MCF 10A (cell line): ENCODE data around the gene MRPL53. TPM values are rescaled to one million over a fixed set of nuclear protein-coding genes. Genes with fewer than 3 reads are reported as not detected.

Experiments
- BruUV-seq: library from RNA; stranded (reverse); fragments of 400-500 nt; replicated peaks from 2 replicates; lab custom pipeline; 2021; lab: Mats Ljungman, UMichigan
- CTCF ChIA-PET: fragments of 300-600 bp; sonication (Branson Sonifier 250); formaldehyde crosslinking; extraction: SDS; loops from one replicate; lab custom pipeline; 2021; ENCODE audit warnings: antibody characterized with exemption, inconsistent platforms; lab: Yijun Ruan, JAX
- POLR2A ChIA-PET: fragments of 300-600, 350-650 bp; sonication (Branson Sonifier 250); formaldehyde crosslinking; extraction: SDS; loops from one replicate; lab custom pipeline; 2020; ENCODE audit warnings: antibody characterized with exemption, inconsistent platforms; lab: Yijun Ruan, JAX
- DNase-seq: peaks from one replicate; pipeline ENCODE4 v3.0.0-alpha.2; 2018; ENCODE audit not compliant: unreplicated experiment
- H3K27ac Mint-ChIP-seq: one replicate; pipeline ENCODE4 v1.8.0; 2022; ENCODE audit warnings: mild to moderate bottlenecking, low read depth, mixed read lengths; ENCODE audit not compliant: unreplicated experiment
- H3K27me3 Mint-ChIP-seq: one replicate; pipeline ENCODE4 v1.8.0; 2022; ENCODE audit warnings: mixed read lengths; ENCODE audit not compliant: insufficient read depth, unreplicated experiment
- H3K36me3 Mint-ChIP-seq: one replicate; pipeline ENCODE4 v1.8.0; 2022; ENCODE audit warnings: mild to moderate bottlenecking, moderate library complexity, mixed read lengths; ENCODE audit not compliant: insufficient read depth, unreplicated experiment
- H3K4me1 Mint-ChIP-seq: one replicate; pipeline ENCODE4 v1.8.0; 2022; ENCODE audit warnings: mixed read lengths; ENCODE audit not compliant: insufficient read depth, unreplicated experiment
- H3K4me3 Mint-ChIP-seq: one replicate; pipeline ENCODE4 v1.8.0; 2022; ENCODE audit warnings: mild to moderate bottlenecking, moderate library complexity, mixed read lengths; ENCODE audit not compliant: unreplicated experiment
- H3K9me3 Mint-ChIP-seq: one replicate; pipeline ENCODE4 v1.8.0; 2022; ENCODE audit warnings: mixed read lengths; ENCODE audit not compliant: unreplicated experiment
- intact Hi-C: fragments of 100-400 bp; cut with micrococcal nuclease; formaldehyde crosslinking; loops from 2 replicates; pipeline ENCODE4 v1.14.1; 2022
- total RNA-seq: library from RNA; stranded (reverse); gene quantifications from 2 replicates; pipeline ENCODE4 v1.2.3, GENCODE V29; 2022
- TF ChIP-seq, protein P1 (sequence below): fragments of 200-600 bp; IDR thresholded peaks from one replicate; pipeline ENCODE4 v1.8.0; 2022; ENCODE audit warnings: antibody characterized with exemption, mild to moderate bottlenecking; ENCODE audit not compliant: unreplicated experiment

The MRPL53 gene
- total RNA-seq, 1 experiment from 2014 or later, result 123 TPM

DNA sequence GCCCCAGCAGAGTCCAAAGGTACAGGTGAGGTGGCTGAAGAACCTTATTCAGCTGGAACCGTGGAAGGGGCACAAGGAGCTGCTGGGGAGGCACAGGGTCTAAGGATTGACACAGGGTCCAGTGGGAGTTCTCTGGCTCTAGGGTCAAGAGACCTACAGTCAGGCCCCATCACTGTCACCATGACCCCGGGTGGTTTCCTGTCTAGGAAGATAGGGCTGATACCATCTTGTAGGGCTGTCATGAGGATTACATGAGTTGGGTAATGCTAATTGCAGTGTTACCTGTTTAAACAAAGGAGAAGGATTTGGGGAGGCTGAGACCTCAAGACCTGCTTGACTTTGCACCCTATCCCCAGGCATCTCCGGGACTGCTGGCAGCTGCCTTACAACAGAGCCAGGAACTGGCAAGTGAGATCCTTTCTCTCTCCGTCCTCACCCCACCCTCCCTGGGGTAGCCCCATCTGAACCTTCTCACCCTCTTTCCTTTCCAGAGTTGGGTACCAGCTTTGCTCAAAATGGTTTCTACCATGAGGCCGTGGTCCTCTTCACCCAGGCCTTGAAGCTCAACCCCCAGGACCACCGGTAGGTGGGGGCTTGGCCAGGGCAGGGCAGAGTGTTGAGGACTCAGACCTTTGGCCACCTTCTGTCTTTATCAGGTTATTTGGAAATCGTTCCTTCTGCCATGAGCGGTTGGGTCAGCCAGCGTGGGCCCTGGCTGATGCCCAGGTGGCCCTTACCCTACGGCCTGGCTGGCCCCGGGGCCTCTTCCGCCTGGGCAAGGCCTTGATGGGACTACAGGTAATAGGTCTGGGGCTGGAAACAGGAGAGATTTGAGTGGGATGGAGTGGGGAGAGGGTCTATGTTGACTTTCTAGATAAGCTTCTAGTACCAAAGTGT, 19.4 kb upstream of the MRPL53 start:
- CTCF ChIA-PET, result interaction anchor here (0.5 to 1.3 kb wide), 3 partner anchors 26 to 98 kb away, joined by 3 to 4 read pairs (median 3); no protein-coding TSS in a partner anchor
- TF ChIP-seq, protein P1, sequence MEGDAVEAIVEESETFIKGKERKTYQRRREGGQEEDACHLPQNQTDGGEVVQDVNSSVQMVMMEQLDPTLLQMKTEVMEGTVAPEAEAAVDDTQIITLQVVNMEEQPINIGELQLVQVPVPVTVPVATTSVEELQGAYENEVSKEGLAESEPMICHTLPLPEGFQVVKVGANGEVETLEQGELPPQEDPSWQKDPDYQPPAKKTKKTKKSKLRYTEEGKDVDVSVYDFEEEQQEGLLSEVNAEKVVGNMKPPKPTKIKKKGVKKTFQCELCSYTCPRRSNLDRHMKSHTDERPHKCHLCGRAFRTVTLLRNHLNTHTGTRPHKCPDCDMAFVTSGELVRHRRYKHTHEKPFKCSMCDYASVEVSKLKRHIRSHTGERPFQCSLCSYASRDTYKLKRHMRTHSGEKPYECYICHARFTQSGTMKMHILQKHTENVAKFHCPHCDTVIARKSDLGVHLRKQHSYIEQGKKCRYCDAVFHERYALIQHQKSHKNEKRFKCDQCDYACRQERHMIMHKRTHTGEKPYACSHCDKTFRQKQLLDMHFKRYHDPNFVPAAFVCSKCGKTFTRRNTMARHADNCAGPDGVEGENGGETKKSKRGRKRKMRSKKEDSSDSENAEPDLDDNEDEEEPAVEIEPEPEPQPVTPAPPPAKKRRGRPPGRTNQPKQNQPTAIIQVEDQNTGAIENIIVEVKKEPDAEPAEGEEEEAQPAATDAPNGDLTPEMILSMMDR, result no peak
- no peak for DNase-seq
- no TSS peak for BruUV-seq
- no peak overlapping the region for H3K27ac Mint-ChIP-seq
- H3K4me3 Mint-ChIP-seq, result no peak overlapping the region
- no peaks in the 10 kb centered on the region for H3K27me3 Mint-ChIP-seq
- H3K4me1 Mint-ChIP-seq, result no peaks in the 10 kb centered on the region
- POLR2A ChIA-PET, result interaction anchor here (1.0 to 1.5 kb wide), 4 partner anchors 9 to 15 kb away, joined by 3 to 6 read pairs (median 4); partner anchors contain the start of genes CCDC142, PCGF1 and TTC31
- H3K9me3 Mint-ChIP-seq, result no peaks in the 10 kb centered on the region
- intact Hi-C loops, result no loop called here
- H3K36me3 Mint-ChIP-seq, result peaks cover 11% of the 10 kb centered on the region

GRCh38 chr2:74489906-74490305, 17.4 kb upstream of the MRPL53 start:
- H3K27ac Mint-ChIP-seq, result no peak overlapping the region
- no TSS peak for BruUV-seq
- intact Hi-C loops, result no loop called here
- ChIA-PET POLR2A (interaction anchor here (1.1 to 1.2 kb wide), 2 partner anchors 11 to 97 kb away, joined by 3 read pairs; no protein-coding TSS in a partner anchor), CTCF (interaction anchor here (1.0 to 1.2 kb wide), 3 partner anchors 16 to 98 kb away, joined by 3 to 4 read pairs (median 4); no protein-coding TSS in a partner anchor)
- no peaks in the 10 kb centered on the region for H3K27me3 Mint-ChIP-seq
- no peak overlapping the region for H3K4me3 Mint-ChIP-seq
- H3K36me3 Mint-ChIP-seq, result peaks cover 18% of the 10 kb centered on the region
- DNase-seq, result no peak
- peaks cover 5% of the 10 kb centered on the region for H3K4me1 Mint-ChIP-seq
- H3K9me3 Mint-ChIP-seq, result no peaks in the 10 kb centered on the region
- TF ChIP-seq, protein P1, result no peak

DNA sequence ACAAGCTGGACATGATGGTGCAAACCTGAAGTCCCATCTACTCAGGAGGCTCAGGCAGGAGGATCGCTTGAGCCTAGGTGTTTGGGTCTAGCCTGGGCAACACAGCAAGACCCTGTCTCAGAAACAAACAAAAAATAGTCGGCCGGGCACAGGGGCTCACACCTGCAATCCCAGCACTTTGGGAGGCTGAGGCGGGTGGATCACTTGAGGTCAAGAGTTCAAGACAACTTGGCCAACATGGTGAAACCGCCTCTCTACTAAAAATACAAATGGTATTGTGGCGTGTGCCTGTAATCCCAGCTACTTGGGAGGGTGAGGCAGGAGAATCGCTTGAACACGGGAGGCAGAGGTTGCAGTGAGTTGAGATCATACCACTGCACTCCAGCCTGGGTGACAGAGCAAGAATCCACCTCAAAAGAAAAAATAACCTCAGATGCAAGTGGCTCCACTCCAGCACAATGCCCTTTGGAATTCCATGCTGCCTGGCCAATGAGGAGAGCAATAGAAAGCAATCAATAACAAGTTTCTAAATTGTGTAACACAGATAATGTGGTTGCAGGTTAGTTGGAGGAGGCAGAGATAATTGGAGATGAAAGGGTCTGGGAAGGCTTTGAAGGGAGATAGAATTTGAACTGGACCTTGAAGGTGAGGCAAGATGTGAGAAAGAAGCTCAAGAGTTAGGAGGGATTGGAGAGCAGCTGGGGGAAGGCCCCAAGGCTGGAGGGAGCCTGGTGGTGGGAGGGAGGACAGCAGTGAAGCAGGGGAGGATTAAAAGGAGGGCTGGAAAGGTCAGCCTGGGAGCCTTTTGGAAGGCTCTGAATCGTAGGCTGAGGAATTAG, 16.4 kb upstream of the MRPL53 start:
- intact Hi-C loops, result no loop called here
- Mint-ChIP-seq H3K4me3 (no peak overlapping the region), H3K27me3 (no peaks in the 10 kb centered on the region), H3K27ac (no peak overlapping the region), H3K36me3 (peaks cover 18% of the 10 kb centered on the region), H3K4me1 (peaks cover 5% of the 10 kb centered on the region), H3K9me3 (no peaks in the 10 kb centered on the region)
- BruUV-seq, result no TSS peak
- TF ChIP-seq, protein P1, result no peak
- no peak for DNase-seq
- ChIA-PET CTCF (interaction anchor here (1.0 to 1.2 kb wide), 4 partner anchors 18 to 99 kb away, joined by 3 to 4 read pairs (median 4); no protein-coding TSS in a partner anchor), POLR2A (interaction anchor here (0.6 to 1.4 kb wide), 4 partner anchors 42 to 98 kb away, joined by 3 to 5 read pairs (median 3); no protein-coding TSS in a partner anchor)
